ENCODE results near the gene CDC14B.
"Not testable (repeated sequence)": the region's sequence is repeated elsewhere in the genome, so short reads cannot be mapped to it uniquely, and the experiment has no call there.

Gene CDC14B

GRCh38 chr9:96519095-96519494, 100.5 kb downstream of the CDC14B start:
- Mint-ChIP-seq H3K4me3 (no peak overlapping the region), H3K27me3 (no peaks in the 10 kb centered on the region), H3K36me3 (ENCODE audit: low read depth) (no peaks in the 10 kb centered on the region), H3K4me1 (ENCODE audit: low read depth) (peaks cover 18% of the 10 kb centered on the region), H3K27ac (no peak overlapping the region), H3K9me3 (no peaks in the 10 kb centered on the region)
- no peak for DNase-seq

- H3K27ac Mint-ChIP-seq, result no peak overlapping the region
- H3K4me1 Mint-ChIP-seq (ENCODE audit: low read depth), result no peaks in the 10 kb centered on the region
- no peaks in the 10 kb centered on the region for H3K27me3 Mint-ChIP-seq
- no peak for DNase-seq
- no peaks in the 10 kb centered on the region for H3K36me3 Mint-ChIP-seq (ENCODE audit: low read depth)
- H3K4me3 Mint-ChIP-seq, result no peak overlapping the region
- no peaks in the 10 kb centered on the region for H3K9me3 Mint-ChIP-seq
These were observed 103.8 kb downstream of the CDC14B start for GRCh38 chr9:96515621-96516470.

GRCh38 chr9:96514800-96515158, 104.9 kb downstream of the CDC14B start:
- H3K9me3 Mint-ChIP-seq, result no peaks in the 10 kb centered on the region
- no peak overlapping the region for H3K4me3 Mint-ChIP-seq
- no peaks in the 10 kb centered on the region for H3K27me3 Mint-ChIP-seq
- DNase-seq, result no peak
- no peak overlapping the region for H3K27ac Mint-ChIP-seq
- no peaks in the 10 kb centered on the region for H3K36me3 Mint-ChIP-seq (ENCODE audit: low read depth)
- H3K4me1 Mint-ChIP-seq (ENCODE audit: low read depth), result peaks cover 4% of the 10 kb centered on the region

- no peak for DNase-seq
- Mint-ChIP-seq H3K9me3 (no peaks in the 10 kb centered on the region), H3K27ac (no peak overlapping the region)
These were observed 105.4 kb downstream of the CDC14B start for GRCh38 chr9:96514108-96514799.

GRCh38 chr9:96513622-96514021, 106.0 kb downstream of the CDC14B start:
- Mint-ChIP-seq H3K9me3 (no peaks in the 10 kb centered on the region), H3K4me3 (no peak overlapping the region)
- no peak for DNase-seq

More at GRCh38 chr9:96514108-96514799, 105.4 kb downstream of the CDC14B start:
- H3K4me1 Mint-ChIP-seq (ENCODE audit: low read depth), result peaks cover 6% of the 10 kb centered on the region
- no peaks in the 10 kb centered on the region for H3K27me3 Mint-ChIP-seq
- H3K36me3 Mint-ChIP-seq (ENCODE audit: low read depth), result no peaks in the 10 kb centered on the region
- no peak overlapping the region for H3K4me3 Mint-ChIP-seq

DNA sequence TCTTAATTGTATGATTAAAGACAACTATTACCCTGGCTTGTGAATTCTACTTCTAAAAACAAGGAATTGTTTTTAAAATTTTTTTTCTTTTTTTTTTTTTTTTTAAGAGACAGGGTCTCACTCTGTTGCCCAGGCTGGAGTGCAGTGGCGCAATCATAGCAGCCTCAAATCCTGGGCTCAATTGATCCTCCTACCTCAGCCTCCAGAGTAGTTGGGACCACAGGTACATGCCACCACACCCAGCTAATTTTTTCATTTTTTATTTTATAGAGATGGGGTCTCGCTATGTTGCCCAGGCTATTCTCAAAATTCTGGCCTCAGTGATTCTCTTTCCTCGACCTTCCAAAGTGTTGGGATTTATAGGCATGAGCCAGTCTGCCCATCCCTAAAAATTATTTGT, 107.4 kb downstream of the CDC14B start:
- Mint-ChIP-seq H3K27me3 (no peaks in the 10 kb centered on the region), H3K4me1 (ENCODE audit: low read depth) (peaks cover 6% of the 10 kb centered on the region), H3K27ac (no peak overlapping the region), H3K9me3 (no peaks in the 10 kb centered on the region), H3K4me3 (no peak overlapping the region), H3K36me3 (ENCODE audit: low read depth) (peaks cover 2% of the 10 kb centered on the region)
- no peak for DNase-seq

More at GRCh38 chr9:96513622-96514021, 106.0 kb downstream of the CDC14B start:
- Mint-ChIP-seq H3K36me3 (ENCODE audit: low read depth) (no peaks in the 10 kb centered on the region), H3K27ac (no peak overlapping the region), H3K4me1 (ENCODE audit: low read depth) (peaks cover 6% of the 10 kb centered on the region), H3K27me3 (no peaks in the 10 kb centered on the region)

DNA sequence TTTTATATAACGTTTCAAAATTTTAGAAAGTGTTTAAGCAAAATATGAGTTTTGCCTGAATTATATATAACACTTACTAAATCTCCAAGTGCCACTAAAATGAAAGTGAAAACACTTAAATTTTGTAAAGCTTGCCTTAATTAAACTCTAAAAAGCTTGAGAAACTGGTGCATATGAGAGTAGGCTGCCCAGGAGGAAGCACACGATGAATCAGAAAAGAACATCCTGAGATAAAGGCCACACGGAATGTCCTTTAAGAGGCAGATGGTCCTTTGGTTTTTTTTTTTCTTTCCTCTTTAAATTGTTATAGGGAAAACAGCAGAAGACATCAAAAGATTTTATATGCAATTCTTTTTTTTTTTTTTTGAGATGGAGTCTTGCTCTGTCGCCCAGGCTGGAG, 109.4 kb downstream of the CDC14B start:
- Mint-ChIP-seq H3K36me3 (ENCODE audit: low read depth) (peaks cover 2% of the 10 kb centered on the region), H3K9me3 (no peaks in the 10 kb centered on the region), H3K4me1 (ENCODE audit: low read depth) (peaks cover 6% of the 10 kb centered on the region), H3K4me3 (no peak overlapping the region), H3K27me3 (no peaks in the 10 kb centered on the region), H3K27ac (no peak overlapping the region)
- DNase-seq, result no peak

GRCh38 chr9:96509848-96510247, 109.8 kb downstream of the CDC14B start:
- H3K27me3 Mint-ChIP-seq, result no peaks in the 10 kb centered on the region
- no peak for DNase-seq
- H3K36me3 Mint-ChIP-seq (ENCODE audit: low read depth), result peaks cover 2% of the 10 kb centered on the region
- no peaks in the 10 kb centered on the region for H3K9me3 Mint-ChIP-seq
- H3K4me1 Mint-ChIP-seq (ENCODE audit: low read depth), result peaks cover 6% of the 10 kb centered on the region
- H3K4me3 Mint-ChIP-seq, result no peak overlapping the region
- no peak overlapping the region for H3K27ac Mint-ChIP-seq

DNA sequence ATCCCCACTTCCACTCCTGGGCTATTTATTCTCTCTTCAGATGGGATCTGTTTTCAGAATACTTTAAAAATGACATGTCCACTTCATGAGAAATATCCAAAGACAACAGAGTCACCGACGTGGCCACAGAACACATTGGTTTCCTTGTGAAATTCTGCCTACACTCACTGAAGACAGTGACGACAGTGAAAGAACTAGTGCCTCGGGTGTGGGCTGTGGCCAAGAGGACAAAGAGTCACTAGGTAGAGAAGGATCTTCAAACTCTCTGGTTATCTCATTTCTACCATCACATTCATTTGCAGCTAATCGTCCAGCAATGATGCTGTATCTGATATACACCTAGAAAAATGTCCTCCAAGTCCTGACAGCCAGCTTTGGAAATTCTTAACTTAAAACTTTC, 110.6 kb downstream of the CDC14B start:
- Mint-ChIP-seq H3K27ac (no peak overlapping the region), H3K4me3 (no peak overlapping the region), H3K36me3 (ENCODE audit: low read depth) (peaks cover 2% of the 10 kb centered on the region), H3K4me1 (ENCODE audit: low read depth) (peaks cover 6% of the 10 kb centered on the region), H3K27me3 (no peaks in the 10 kb centered on the region), H3K9me3 (no peaks in the 10 kb centered on the region)
- DNase-seq, result no peak

- H3K9me3 Mint-ChIP-seq, result no peaks in the 10 kb centered on the region
- no peak overlapping the region for H3K4me3 Mint-ChIP-seq
- no peaks in the 10 kb centered on the region for H3K27me3 Mint-ChIP-seq
- H3K4me1 Mint-ChIP-seq (ENCODE audit: low read depth), result peaks cover 6% of the 10 kb centered on the region
- no peak for DNase-seq
- no peak overlapping the region for H3K27ac Mint-ChIP-seq
- H3K36me3 Mint-ChIP-seq (ENCODE audit: low read depth), result peaks cover 2% of the 10 kb centered on the region
These were observed 111.3 kb downstream of the CDC14B start for GRCh38 chr9:96508227-96508940.

DNA sequence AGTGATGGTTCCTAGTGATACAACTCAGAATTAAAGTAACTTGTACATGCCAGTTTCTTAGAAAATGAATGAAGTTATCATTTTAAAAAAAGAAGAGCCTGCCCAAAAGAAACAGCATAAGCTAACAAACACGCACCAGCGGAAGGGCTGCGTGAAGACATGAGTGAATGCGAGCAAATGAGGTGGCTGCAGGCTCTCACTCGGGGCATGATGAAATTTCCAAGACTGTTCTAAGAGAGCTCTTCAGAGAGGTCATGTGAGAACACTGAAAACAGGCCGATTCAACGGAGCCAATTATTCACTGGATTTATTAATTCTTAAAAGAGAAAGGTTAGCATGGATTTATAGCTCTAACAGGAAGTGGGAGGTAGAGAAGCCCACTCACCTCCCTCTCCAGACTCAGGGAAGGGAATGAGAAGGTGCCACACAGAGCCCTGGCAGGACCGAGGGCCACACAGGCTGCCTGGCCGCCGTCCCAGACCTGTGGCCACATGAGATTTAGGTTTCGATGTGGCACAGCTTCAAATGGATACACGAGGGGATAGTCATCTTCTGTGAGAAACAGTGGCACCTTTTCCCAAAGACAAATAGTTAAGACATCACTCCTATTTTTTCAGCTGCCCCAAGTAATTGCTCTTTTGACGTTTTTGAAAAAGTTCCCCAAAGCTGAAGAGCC, 114.2 kb downstream of the CDC14B start:
- Mint-ChIP-seq H3K27ac (no peak overlapping the region), H3K9me3 (no peaks in the 10 kb centered on the region), H3K4me3 (no peak overlapping the region), H3K4me1 (ENCODE audit: low read depth) (peaks cover 6% of the 10 kb centered on the region), H3K27me3 (no peaks in the 10 kb centered on the region), H3K36me3 (ENCODE audit: low read depth) (peaks cover 2% of the 10 kb centered on the region)
- DNase-seq, result no peak

DNA sequence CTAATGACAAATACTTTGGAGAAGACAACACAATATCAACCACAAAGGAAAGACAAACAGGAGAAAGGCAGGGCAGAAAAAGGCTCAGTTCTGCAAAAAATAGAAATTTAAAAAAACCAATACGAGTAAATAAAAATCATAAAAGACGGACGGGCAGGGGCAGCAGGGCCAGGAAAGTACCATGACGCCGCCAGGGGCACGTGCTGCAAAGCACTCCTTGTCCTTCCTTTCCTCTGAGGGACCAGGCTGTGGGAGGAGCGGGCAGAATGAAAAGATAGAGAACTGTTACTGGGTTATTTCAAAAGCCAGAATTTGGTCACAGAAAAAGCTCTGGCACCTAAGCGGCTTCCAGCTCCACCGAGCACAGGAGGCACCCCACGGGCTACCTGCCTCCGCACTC, 115.7 kb downstream of the CDC14B start:
- DNase-seq, result no peak
- Mint-ChIP-seq H3K36me3 (ENCODE audit: low read depth) (peaks cover 2% of the 10 kb centered on the region), H3K27ac (no peak overlapping the region), H3K9me3 (no peaks in the 10 kb centered on the region), H3K4me1 (ENCODE audit: low read depth) (no peaks in the 10 kb centered on the region), H3K4me3 (no peak overlapping the region), H3K27me3 (no peaks in the 10 kb centered on the region)

DNA sequence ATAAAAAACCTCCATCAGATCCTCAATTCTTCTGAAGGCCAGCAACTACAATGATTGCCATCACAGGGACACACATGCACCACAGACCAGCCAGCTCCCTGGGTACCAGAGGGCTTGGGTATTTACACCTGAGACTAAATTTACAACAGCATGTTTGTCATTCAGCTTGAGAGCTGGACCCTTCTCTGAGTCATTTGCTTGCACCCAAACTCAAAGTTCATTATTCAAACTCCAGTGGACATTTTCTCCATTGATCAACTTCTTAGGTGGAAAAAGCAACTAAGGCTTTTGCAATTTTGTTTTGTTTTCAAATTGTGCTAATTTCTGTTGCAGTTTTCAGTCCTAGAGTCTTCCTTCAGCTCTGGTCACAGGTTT, 116.3 kb downstream of the CDC14B start:
- not testable (repeated sequence) for H3K4me3 Mint-ChIP-seq; H3K9me3 Mint-ChIP-seq; H3K27ac Mint-ChIP-seq; DNase-seq; H3K36me3 Mint-ChIP-seq (ENCODE audit: low read depth); H3K4me1 Mint-ChIP-seq (ENCODE audit: low read depth); H3K27me3 Mint-ChIP-seq

GRCh38 chr9:96502539-96503373, 116.9 kb downstream of the CDC14B start:
- DNase-seq, result no peak
- Mint-ChIP-seq H3K4me1 (ENCODE audit: low read depth) (no peaks in the 10 kb centered on the region), H3K27me3 (no peaks in the 10 kb centered on the region), H3K9me3 (no peaks in the 10 kb centered on the region), H3K36me3 (ENCODE audit: low read depth) (no peaks in the 10 kb centered on the region), H3K4me3 (no peak overlapping the region), H3K27ac (no peak overlapping the region)

Data from activated T-cell treated with anti-CD3 and anti-CD28 coated beads, Interleukin-2, amount 50 U/mL, for 24 hours (primary cell).